MM.1S (cell line): ENCODE data around the gene HNRNPD.

ENCODE experiments used
- EZH2 ChIP-seq: fragments of 300-600 bp; sonication (generic); optimal IDR thresholded peaks from 2 replicates; pipeline ENCODE3; 2017; ENCODE audit warnings: low read depth, mild to moderate bottlenecking, antibody characterized with exemption, low read length, mixed read lengths
- TF ChIP-seq, protein P1 (sequence below): fragments of 300-600 bp; sonication (generic); IDR thresholded peaks from 2 replicates; pipeline ENCODE4 v1.5.1; 2016; ENCODE audit warnings: antibody characterized with exemption, low read length, mixed read lengths

GRCh38 chr4:82331814-82332213 lies 42.0 kb downstream of the HNRNPD start:
- TF ChIP-seq, protein P1, sequence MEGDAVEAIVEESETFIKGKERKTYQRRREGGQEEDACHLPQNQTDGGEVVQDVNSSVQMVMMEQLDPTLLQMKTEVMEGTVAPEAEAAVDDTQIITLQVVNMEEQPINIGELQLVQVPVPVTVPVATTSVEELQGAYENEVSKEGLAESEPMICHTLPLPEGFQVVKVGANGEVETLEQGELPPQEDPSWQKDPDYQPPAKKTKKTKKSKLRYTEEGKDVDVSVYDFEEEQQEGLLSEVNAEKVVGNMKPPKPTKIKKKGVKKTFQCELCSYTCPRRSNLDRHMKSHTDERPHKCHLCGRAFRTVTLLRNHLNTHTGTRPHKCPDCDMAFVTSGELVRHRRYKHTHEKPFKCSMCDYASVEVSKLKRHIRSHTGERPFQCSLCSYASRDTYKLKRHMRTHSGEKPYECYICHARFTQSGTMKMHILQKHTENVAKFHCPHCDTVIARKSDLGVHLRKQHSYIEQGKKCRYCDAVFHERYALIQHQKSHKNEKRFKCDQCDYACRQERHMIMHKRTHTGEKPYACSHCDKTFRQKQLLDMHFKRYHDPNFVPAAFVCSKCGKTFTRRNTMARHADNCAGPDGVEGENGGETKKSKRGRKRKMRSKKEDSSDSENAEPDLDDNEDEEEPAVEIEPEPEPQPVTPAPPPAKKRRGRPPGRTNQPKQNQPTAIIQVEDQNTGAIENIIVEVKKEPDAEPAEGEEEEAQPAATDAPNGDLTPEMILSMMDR = no peak
- no peak for TF ChIP-seq EZH2
